Measurements from ENCODE around the gene CEMIP.

DNA sequence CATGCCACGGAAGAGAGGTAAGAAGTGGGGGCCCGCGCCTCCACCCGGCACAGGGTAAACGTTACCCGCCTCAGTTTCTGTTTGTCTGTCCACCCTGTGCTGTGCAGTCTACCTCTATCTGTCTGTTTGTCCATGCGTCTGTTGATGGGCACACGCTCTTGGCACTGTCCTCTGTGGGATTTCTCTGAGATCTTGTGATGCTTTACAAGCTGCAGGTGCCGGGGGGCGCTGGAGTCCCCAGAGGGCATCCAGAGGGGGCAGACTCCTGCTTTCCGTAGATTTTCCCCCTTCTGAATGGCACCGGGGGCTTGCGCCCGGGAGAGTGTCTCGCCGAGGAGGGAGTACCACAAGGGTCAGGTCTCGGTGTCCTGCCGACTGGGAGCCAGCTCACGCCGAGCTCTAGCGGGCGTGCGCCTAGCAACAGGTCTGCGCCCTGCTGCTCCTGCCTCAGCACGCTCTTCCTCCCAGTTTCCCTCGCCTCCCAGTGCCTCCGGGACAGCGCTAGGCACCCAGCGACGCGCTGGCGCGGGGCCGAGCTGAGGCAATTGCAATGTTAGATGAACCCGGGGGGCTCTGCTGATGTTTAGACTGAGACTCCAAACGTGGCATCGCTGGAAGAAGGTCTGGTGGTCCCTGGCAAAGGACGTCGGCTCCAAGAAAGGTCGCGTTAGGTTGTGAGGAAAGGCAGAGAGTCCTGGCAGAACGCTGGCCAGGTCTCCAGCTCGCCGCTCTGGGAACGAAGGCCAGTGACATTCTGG is 667 bp downstream of the CEMIP start:
- TF ChIP-seq POLR2AphosphoS5 (IDR thresholded peaks at IDR 0.05) (no peak), POLR2A (IDR thresholded peaks at IDR 0.05) (no peak)
- TF ChIP-seq, protein P1, sequence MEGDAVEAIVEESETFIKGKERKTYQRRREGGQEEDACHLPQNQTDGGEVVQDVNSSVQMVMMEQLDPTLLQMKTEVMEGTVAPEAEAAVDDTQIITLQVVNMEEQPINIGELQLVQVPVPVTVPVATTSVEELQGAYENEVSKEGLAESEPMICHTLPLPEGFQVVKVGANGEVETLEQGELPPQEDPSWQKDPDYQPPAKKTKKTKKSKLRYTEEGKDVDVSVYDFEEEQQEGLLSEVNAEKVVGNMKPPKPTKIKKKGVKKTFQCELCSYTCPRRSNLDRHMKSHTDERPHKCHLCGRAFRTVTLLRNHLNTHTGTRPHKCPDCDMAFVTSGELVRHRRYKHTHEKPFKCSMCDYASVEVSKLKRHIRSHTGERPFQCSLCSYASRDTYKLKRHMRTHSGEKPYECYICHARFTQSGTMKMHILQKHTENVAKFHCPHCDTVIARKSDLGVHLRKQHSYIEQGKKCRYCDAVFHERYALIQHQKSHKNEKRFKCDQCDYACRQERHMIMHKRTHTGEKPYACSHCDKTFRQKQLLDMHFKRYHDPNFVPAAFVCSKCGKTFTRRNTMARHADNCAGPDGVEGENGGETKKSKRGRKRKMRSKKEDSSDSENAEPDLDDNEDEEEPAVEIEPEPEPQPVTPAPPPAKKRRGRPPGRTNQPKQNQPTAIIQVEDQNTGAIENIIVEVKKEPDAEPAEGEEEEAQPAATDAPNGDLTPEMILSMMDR (IDR thresholded peaks at IDR 0.05), result no peak

Data from breast epithelium (tissue), 3 donors.